Measurements from ENCODE around the gene ZBTB7A.

ZBTB7A gene

DNA sequence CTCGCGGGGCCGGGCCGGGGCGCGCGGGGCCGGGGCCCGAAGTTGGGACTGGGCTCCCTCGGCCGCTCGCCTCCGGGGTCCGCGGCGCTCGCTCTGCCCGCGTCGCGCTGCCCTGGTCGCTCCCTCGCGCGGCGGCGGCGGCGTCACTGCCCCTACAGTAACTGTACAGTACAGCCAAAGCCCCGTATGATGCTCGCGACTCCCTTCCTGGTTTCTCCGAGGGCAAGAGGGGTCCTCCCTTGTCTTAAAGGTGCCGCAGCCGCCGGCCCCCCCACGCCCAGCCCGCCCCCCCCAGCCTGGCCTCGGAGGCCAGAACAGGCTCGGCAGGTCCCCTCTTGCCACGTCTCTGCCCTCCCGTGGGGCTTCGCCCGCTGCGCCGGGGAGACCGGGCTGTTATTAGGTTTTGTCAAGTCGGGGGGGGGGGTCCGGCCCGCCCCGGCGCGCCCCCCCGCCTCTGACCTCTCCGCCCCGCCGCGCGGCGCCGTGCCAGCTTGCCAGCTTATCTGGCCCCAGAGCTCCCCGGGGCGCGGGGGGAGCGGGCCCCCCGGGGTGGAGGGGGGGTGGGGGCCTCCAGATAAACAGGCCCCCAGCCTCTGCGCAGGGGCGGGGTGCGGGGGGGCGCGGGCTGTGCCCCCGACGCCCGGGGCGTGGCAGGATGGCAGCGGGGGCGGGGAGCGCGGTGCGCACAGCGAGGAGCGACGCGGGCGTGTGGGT is at the start of gene ZBTB7A:
Gene ZBTB7A, minus strand, starts transcription at position 218 of the 714 bp plus-strand sequence. CDS start 11,667 bp downstream, outside the sequence.
- peak; percentile 84 for DNase-seq

- no peak for DNase-seq
These were observed 49.2 kb upstream of the ZBTB7A start for GRCh38 chr19:4115818-4116385.

DNA sequence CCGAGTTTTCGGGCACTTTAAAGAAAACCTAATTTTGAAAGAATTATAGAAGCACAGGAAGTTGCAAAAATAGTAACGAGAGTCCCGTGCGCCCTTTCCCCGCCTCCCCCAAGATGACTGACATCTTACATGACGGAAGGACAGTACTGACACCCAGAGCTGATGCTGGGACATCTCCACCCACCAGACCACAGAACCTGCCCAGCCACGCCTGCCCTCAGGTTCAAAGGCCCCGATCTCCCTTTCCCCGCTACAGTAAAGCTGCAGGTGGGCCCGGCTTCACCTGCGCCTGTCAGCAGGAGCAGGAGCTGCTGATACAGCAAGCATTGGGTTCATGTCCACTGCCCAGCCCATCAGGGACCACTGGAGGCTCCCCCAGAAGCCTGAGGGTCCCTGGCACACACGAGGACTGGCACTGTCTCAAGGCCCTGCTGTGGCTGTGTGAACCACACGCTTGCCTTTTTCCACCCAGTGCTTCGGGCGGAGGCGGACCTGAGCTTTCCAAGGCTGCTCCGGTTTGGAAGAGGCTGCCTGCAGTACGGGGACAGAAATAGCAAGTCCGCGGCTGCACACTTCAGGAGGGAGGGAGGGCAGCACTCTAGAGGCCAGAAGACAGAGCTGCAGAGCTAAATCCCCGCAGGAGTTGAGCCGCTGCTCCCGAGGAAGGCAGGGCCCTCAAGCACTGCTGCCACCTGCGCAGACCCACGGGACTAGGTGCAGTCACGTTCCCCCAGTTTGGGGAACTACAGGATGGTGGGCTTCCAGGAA is 48.5 kb upstream of the ZBTB7A start:
- DNase-seq, result peak; percentile 81

DNA sequence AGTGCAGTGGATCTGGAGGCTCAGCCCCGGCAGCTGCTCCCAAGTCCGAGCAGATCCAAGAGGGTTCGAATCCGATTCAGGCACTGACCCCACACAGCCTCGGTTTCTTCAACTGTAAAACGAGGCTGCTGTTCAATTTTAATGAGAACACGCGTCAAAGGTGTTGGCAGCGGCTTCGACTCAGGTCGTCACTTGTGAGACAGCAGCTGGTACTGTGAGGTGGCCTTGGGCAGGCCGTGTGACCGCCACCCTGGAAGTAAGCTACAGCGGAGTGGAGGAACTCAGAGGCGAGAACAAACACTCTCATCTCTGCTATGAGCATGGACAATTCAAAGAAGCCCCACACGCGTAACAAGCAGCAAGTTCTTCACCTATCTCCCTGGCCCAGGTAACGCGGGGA is 47.5 kb upstream of the ZBTB7A start:
- DNase-seq, result no peak

DNA sequence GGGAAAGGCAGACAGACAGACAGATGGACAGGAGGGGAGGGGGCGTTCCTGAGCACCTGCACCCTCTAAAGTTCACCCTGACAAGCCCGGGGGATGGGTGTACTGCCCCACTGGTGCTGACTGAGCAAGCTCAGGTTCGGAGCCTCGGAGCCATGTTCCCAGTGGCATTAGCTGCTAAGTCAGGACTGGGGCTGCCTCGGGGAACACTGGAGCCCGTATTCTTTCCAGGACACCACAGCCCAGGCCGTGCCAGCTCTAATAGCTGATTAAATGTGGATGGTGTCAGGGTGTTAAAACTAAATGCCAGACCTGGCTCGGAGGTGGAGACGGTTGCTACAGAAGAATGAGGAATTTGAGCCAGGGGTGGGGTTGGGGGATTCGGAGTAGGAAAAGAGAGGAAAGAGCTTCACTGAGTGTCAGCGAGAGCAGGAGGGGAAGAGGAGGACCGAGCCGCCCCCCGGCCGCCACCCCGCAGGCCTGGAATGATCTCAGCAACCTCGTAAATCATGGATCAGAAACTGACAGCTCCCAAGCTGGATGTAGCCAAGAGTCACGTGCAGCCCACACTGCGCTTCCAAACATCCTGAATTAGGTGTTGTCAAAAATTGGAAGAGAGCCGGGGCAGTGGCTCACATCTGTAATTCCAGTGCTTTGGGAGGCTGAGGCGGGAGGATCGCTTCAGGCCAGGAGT is 46.8 kb upstream of the ZBTB7A start:
- no peak for DNase-seq

DNA sequence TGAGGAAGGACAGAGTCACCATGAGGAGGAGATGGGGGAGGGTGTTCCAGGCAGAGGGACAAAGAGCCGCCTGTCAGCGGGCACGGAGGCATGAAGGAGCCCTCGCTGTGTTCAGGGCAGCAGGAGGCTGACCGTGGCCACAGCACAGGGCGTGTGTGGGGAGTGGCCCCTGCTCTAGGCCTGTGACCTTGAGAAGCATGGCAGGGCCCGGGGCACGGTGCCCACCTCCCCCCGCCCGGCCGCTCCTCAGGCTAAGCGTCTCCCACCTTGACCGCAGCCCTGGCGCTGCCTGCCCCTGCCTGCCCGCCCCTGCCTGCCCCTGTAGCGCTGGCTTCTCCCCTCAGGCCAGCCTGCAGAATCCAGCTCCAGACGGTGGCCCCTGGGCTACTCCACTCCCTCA is 45.7 kb upstream of the ZBTB7A start:
- DNase-seq, result no peak

DNA sequence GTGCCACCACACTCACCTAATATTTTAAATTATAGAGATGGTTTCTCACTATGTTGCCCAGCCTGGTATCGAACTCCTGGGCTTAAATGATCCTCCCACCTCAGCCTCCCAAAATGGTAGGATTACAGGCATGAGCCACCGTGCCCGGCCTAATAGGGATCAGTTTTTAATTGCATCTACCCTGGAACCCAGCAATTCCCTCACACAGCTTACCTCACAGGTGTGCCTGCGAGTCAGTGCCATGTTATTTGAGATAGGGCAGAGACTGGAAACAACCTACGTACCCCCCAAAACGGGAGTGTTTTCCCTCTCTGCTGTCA is 42.9 kb upstream of the ZBTB7A start:
- DNase-seq, result no peak

GRCh38 chr19:4108767-4109625 is 42.3 kb upstream of the ZBTB7A start:
- DNase-seq, result peak; percentile 83

DNA sequence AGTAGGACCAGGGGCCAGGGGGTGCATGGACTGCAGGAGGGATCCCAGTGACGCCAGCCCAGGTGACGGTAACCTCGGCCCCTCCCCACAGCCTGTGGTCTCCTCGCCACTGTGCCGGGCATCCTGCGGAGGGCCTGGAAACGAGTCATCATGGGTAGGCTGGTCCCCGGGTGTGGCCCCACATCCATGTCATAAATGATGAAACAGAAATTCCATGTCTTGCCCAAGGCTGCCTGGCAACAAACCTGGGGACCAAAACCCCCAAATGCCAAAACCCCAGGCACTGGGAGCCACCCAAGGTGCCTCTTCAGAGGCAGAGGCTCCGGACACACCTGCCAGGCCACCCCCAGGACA is 36.4 kb upstream of the ZBTB7A start:
- DNase-seq, result no peak

DNA sequence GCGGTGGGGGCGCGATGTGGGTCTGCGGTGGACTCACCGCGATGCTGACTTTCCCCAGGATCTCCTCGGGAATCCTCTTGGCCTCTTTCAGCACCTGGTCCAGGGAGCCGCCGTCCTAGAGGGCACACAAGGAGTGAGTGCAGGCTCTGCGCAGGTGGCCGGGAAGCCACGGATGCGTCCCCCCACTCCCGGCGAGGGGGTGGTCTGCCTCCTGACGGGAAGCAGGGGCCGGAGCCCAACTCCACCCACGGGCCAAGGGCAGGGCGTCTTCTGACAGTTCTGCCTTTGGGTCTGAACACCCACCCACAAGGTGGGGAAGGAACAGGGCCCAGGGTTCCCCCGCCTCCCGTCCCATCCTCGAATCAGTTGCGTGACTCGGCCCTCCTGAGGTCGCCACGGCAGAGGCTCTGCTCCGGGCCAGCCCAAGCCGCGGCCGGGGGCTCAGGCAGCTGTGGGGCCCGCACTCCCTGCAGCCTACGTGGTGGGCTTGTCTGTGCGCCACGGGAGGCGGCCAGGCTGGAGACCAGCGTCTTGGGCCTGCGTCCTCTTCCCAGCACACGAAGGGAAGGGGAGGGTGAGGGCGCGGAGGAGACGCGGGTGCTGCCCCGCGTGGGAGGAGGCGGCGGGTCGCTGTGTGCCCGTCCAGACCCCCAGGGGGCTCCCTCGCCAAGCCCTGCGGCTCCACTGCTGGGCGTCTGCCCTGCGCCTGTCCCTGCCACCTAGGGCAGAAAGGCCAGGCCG is 35.8 kb upstream of the ZBTB7A start:
- DNase-seq, result no peak

DNA sequence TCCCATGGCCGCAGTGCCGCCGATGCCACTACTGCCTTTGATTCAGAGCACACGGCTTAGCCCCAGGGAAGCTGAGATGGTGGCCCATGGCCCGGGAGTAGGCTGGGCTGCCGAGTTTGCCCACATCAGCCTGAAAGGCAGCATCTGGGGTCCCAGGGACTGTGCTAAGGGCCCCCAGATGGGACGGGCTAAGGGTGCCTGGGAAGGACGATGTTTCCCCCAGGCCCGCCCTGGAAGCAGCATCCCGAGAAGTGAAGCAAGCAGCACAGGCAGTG is 34.7 kb upstream of the ZBTB7A start:
- no peak for DNase-seq

DNA sequence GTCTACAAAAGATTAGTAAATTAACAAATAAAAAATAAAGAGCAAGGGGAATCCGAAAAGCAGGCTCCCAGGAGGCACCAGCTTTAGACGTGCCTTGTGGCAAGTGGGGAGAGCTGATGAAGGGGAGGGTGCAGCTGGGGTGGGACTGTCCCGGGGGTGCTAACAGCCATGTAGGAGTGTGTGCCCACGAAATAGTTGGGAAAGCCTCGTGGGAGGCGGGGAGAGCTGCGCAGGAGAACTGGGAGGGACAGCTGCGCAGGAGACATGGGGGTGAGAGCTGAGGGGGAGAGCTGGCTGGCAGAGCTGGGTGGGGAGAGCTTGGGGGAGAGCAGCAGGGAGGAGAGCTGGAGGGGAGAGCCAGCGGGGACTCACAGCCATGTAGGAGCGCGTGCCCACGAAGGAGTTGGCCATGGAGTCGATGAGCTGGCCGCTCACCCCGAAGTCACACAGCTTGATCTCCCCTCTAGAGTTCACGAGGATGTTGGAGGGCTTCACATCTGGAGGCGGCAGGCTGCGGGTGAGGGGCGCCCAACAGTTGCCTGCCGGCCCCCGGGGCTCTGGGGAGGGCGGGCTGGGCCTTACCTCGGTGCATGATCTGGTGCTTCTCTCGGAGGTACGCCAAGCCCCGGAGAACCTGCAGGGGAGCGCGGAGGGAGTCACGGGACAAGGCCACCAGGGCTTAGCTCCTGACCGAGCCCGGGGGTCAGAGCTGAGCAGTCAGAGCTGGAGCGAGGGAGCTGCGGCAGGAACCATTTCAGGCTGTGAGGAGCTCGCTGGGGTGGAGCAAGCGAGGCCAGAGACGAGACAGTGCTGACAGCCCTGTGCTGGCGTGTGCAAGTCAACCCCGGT is 34.2 kb upstream of the ZBTB7A start:
- DNase-seq, result no peak

- DNase-seq, result no peak
These were observed 32.5 kb upstream of the ZBTB7A start for GRCh38 chr19:4099041-4099764.

- DNase-seq, result no peak
These were observed 31.8 kb upstream of the ZBTB7A start for GRCh38 chr19:4098493-4098892.

DNA sequence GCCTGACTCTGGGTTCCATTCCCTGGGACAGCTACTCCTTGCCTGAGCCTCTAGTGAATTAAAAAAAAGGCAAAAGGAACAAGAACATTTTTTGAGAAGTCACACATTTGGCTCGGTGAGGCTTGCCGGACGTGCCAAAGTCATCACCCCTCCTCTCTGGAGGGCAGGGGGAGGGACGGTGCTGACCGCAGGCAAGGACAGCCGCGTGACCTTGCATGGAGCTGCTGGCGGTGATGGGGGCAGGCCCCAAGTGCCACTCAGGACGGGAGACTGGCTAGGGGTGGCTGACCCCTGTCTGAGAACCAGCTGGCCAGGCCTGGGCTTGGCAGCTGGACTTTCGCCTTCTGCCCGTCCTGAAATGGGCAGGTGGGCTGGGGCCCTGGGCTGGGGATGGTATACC is 30.8 kb upstream of the ZBTB7A start:
- no peak for DNase-seq

- no peak for DNase-seq
These were observed 29.6 kb upstream of the ZBTB7A start for GRCh38 chr19:4096049-4096892.

- DNase-seq, result no peak
These were observed 28.8 kb upstream of the ZBTB7A start for GRCh38 chr19:4095488-4095844.

DNA sequence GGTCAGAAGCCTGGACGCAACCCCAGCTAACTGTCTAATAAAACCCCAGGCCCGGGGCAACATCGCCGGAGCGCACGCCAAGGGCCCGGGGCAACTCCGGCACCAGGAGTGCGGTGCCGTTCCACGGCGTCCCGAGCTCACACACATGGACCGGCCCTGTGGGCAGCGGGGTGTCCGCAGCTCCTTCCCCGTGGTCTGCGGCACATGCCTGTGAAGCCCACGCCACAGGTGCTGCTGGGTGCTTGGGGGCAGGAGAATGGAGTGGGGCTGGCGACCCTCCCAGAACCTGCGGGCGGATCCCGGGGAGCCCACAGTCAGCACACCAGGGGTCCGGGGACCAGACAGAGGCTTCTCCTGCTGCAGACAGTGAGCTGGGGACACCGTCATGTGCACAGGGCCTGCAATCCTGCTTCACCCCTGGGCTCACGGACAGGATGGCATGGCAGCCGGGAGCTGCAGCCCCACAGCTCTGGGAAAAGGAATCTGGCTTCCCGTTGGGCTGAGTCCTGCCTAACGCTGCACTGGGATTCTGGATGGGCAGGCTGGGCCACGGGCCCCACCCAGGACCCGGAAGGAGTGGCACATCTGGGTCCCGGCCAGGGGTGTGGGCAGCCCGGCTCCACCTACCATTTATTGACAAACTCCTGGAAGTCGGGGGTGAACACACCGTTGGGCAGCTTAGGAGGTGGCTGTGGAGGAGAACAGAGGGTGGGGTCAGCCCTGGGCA is 28.2 kb upstream of the ZBTB7A start:
- DNase-seq, result no peak

DNA sequence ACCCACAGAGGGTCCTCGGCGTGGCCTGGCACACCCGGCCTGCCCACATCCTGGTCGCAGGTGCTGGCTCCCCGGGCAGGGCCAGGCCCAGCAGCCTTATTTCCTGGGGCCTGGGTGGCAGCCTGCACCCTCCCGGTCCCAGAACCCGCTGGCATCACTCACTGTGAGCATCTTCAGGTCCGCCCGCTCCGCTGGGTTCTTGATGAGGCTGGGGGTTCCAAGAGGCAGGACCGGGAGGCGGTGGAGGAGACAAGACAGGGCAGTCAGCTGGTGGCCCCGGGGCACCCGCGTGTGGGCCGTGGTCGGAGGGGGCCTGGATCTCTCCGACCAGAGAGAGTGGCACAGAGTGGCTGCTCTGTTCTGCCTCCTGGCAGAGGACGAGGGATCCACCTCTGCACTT is 27.6 kb upstream of the ZBTB7A start:
- no peak for DNase-seq

Measured in CD4-positive, alpha-beta T cell treated with Interleukin-10 for 1 hour (primary cell).